Activated CD4-positive, alpha-beta T cell treated with anti-CD3 and anti-CD28 coated beads, Interleukin-2, amount 50 U/mL, for 16 hours (primary cell): ENCODE data around the gene KRT76.
"Not testable (repeated sequence)": the region's sequence is repeated elsewhere in the genome, so short reads cannot be mapped to it uniquely, and the experiment has no call there.

ENCODE experiments used
- DNase-seq: peaks from one replicate; pipeline ENCODE4 v3.0.0-alpha.2; 2020

KRT76 gene

GRCh38 chr12:52796839-52797528 is 19.8 kb upstream of the KRT76 start:
- DNase-seq = no peak

DNA sequence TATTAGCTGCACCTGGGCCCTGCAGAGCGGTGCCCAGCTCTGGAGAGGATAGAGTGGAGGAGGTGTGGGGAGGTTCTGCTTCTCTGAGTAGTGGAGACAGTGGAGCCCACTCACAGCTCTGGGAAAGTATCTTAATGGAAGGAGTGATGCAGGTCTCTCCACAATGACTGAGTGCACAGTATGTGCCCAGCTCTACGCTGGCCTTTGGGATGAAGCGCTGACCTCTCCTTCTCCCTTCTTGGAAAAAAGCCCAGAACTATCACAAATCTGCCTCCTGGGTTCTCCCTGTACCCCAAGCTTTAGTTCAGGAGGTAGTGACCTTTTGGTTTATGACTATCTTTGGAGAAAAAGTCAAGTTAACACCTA is 19.3 kb upstream of the KRT76 start:
- DNase-seq = no peak

GRCh38 chr12:52795694-52796428 is 18.7 kb upstream of the KRT76 start, which contains the start of gene KRT3:
TSS of gene KRT3 (minus strand) at chr12:52796117. CDS start at chr12:52796042, 75 bp downstream.
- DNase-seq = no peak

GRCh38 chr12:52795332-52795674 is 18.2 kb upstream of the KRT76 start:
- not testable (repeated sequence) for DNase-seq

- no peak for DNase-seq
Measured at GRCh38 chr12:52794479-52795331, 17.6 kb upstream of the KRT76 start.

DNA sequence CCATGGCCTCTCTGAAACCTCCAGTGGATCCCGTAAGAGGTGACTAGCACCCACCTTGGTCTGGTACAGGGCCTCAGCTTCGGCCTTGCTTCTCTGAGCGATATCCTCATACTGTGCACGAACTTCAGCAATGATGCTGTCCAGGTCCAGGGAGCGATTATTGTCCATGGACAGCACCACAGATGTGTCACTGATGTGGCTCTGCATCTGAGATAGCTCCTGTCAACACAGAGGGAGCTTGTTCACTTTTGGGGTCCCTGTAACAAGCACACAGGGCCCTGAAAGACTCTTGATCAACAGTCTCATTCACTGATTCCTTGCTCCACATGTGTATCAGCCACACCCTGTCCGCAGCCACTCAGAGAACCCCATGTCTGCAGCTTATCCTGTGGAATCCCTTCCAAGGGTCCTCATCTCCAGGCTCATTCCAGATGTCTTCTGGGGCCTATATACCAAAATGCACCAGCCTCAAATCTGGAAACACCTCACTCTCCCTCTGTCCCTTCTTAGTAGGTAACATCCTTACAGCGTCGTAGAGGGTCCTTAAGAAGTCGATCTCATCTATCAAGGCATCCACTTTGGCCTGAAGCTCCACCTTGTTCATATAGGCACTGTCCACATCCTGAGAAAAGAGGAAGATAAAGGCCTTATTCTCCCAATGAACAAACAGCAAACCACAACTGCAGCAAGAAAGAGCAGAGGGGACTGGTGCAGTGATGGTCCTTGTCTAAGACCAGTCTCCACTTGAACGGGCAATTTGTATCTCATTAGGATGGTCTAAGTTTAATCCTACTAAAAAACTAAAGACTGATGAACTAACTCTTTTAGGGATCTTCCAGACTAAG is 15.3 kb upstream of the KRT76 start:
- no peak for DNase-seq

- no peak for DNase-seq
Measured at GRCh38 chr12:52791271-52792184, 14.4 kb upstream of the KRT76 start.

DNA sequence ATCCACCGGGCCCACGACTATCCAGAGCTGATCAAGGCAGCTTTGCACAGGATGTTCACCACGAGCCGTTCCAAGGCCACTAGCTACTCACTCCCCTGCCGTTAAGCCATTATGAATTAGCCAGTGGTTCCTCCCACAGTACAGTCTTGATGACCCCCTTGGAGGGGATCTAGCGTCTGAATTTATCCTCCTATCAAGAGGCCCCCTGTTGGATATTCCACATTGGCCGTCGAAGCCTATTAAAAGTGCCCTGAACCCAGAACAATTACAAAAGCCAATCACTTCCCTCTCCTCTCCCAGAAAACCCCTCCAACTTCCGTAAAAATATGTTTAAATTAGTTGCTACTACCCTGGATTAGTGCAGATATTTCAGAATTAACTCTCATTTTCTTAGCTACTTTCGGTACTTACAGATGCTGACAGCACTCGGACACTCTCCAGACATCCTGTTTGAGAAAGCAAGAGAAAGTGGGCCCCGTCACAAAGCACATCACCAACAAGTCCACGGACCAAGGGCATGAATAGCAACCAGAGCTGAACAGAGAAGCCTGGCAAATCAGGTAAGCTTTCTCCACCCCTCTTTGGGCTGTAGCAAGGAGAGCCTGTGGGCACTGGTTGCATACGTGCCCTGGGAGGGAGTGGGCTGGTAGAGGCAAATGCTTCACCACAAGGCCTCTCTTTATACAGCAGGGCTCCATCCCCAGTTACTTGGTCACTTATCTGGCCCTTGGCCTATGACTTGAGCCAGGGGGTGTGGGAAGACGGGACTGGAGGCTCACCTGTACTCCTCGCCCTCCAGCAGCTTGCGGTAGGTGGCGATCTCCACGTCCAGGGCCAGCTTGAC is 13.5 kb upstream of the KRT76 start:
- no peak for DNase-seq

GRCh38 chr12:52789637-52790426 is 12.7 kb upstream of the KRT76 start:
- no peak for DNase-seq

DNA sequence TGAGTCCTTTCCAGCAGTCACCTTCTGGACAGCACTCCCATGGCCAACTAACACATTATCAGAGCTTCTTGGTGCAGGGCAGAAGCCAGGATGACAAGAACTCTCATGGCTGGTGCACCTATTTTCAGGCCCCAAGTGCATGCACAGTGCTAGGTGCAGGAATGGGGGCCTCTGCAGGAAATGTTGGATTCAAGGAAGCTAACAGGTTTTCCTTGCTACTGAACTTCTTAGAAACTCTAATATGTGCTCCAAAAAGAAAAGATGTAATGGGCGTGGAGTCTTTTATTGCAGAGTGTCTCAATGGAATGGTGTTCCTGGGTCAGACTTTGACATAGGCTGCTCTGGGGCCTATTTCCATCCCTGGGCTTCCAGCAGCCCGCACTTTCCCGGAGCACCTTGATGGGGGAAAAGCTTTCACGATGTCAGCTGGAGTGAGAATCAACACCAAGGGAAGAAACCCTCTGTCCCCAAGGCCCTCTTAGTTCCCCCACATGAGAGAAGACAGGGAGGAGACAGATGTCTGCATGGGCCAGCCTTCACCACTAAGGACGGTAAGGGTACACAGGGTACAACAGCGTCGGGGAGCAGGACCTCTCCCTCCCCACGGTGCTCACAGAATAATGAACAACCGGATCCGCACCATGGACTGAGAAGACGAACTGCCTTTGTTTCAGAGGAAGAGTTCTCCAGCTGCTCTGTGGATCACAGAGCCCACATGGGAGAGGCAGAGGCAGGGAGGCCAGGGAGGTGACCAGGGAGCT is 11.9 kb upstream of the KRT76 start:
- no peak for DNase-seq

- no peak for DNase-seq
Measured at GRCh38 chr12:52788192-52788875, 11.2 kb upstream of the KRT76 start.

DNA sequence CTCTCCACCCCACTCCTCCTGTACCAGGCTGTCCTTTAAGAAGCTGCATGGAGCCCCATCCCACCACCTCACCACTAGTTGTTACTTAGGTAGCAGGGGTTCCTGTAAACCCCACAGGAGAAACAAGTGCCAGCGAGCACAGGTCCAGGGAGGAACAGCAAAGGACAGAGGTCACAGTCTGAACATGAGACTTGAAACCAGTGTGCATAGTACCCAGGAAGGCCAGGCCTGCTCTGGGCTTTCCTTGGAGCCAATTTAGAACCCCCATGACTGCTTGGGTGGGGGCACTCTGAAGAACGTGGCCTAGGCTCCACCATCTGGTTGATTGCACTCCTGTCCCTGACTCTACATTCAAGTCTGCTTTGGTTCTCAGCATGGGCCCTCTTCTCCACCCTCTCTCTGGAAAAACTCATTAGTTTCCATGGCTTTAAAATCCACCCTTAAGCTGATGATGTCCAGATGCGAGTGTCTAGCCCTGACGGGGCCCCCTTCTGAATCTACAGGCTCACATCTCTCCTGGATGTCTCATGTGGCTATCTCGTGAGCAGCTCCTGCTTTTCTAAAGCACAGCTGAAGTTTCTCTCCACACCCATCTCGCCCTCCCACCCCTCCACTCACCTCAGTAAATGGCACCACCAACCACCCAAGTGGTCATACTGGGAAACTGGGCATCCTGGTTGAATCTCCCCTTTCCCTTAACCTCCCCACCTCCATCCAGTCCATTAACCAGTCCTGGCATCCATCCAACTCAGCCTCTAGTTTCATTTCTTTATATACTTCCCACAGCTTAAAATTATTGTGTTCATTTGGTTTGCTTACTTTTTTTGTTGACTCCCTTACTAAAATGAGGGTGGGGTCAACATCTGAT is 10.4 kb upstream of the KRT76 start:
- no peak for DNase-seq

- DNase-seq = no peak
Measured at GRCh38 chr12:52784909-52785308, 7.8 kb upstream of the KRT76 start.

DNA sequence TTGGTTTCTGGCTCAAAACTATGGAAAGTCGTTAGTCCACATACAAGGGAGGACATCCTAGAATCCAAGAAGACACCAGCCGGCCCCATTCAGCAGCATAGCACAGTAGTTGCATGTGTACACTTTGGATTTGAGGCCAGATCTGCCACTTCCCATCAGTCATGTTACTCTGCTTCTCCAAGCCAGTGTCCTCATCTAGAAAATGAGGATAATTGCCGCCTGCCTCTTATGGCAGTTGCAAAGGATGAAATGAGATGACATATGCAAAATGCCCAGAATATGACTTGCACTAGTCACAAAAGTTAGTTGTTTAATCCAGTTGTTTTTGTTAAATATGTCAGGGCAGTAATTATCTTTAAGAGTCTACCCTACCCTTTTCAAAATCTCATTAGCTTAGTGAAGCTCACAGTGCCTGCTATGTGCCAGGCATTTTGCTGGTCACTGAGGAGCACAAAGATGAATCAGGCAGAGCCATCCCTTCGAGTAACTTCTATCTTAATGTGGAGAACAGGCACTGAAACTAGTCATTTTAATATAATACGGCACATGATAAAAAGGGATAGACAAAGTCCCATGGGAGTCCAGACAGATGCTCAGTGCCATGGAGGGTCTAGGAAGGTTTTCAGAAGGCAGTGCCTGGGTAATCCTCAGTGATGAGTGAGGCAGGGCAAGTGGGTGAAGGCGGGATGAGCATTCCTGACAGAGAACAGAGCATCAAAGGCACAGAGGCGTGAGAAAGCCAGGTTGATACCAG is 6.6 kb upstream of the KRT76 start:
- DNase-seq = no peak

- no peak for DNase-seq
Measured at GRCh38 chr12:52782502-52782901, 5.4 kb upstream of the KRT76 start.

- no peak for DNase-seq
Measured at GRCh38 chr12:52781399-52782082, 4.4 kb upstream of the KRT76 start.
